GM19240 (cell line): ENCODE measurements around the gene SDC3.
"Not testable (repeated sequence)": the region's sequence is repeated elsewhere in the genome, so short reads cannot be mapped to it uniquely, and the experiment has no call there.

Experiments
- DNase-seq: peaks from one replicate; pipeline ENCODE4 v3.0.0; 2011; ENCODE audit warnings: low spot score; ENCODE audit not compliant: insufficient read length

SDC3 gene

DNA sequence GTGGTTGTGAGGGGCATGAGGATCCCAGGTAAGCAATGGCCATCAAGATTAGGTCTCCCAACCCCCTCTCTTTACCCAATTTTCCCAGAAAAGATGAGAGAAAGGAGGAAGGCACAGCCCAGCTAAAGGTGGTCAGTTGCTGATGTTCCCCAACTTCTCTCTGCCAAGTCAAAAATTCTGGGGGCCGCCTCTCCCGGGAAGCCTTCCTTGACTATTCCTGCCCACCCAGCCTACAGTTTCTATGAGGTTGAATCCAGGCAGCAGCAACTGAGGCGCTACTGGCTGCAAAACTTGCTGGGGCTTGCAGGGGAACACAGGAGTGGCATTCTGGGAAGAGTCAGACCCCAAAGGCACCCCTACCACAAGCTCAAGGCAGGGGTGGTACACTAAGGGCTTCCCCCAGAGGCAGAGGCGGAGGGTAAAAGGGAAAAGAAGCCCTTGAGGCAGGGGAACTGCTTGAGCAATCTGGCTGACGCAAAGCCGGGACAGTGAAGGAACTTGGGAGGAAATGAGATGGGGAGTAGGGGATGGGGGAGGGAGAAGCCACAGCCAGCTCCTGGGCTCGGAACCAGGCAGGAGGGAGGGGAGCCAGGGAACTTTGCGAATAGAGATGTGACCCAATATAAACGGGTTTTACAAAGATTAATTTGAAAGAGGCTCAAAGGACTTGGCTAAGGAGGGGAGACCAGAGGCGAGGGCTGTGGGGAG lies 31.2 kb downstream of the SDC3 start:
- DNase-seq = no peak

DNA sequence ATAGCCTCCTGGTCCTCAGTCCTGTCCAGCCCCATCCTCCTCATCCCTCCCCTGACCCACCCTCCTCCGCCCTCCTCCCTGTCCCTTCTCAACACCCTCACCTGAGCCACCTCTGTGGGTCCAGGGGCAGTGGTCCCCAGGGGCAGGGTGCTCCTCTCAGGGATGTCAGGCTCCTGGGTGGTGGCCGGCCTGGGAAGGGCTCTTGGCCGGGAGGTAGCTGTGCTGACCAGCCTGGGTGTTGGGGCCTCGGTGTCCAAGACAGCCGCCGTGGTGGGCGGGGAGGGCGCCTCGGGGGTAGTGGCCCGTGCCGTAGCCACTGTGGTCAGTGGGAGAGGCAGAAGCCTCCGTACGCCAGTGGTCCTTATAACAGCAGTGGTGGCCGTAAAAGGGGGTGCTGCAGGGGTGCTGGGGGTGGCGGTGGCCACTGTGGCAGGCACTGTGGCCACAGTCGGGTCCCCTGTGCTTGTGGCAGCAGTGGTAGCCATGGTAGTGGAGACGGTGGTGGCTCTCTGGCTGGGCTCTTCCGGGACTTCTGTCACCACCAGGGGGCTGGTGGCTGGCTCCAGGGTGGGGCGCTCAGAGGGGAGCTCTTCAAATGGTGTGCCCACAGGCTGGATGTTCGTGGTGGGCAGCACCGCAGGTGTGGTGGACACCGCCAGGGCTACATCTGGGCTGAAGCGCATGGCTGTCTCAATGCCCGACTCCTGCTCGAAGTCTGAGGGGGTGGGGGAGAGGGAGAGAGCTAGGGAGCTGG lies 31.9 kb downstream of the SDC3 start:
- no peak for DNase-seq

DNA sequence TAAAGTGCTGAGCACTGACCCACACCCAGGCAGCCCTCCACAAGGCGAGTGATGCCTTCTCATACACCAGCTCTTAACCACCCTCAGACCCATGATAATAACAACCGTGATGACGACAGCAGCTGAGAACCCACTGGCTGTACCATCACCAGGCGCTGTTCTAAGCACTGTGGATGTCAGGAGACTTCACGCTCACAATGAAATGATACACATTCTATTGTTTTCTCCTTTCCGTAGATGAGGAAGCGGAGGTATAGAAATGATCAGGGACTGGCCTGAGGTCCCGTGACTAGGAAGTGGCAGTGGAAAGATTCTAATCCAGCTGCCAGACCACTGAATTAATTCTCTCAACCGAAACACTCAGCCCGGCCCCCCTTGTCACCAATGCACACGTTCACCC lies 32.6 kb downstream of the SDC3 start:
- no peak for DNase-seq

DNA sequence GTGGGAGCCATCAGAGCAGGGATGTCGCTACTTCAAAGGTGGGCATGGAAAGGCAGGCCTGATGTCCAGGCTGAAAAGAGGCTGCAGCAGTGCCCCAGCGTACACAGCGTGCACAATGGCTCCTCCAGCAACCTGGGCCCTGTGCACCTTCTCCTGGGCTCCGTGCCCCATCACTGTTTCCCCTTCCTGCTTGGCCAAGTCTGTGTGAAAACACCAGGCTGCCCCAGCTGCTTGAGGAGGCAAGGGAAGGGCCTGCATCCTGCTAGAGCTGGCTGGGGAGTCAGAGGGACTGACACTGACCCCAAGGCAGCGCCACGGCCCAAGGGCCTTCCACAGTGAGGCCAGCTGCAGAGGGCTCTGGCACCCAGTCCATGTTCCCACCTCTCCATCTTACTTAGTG lies 33.4 kb downstream of the SDC3 start:
- no peak for DNase-seq

DNA sequence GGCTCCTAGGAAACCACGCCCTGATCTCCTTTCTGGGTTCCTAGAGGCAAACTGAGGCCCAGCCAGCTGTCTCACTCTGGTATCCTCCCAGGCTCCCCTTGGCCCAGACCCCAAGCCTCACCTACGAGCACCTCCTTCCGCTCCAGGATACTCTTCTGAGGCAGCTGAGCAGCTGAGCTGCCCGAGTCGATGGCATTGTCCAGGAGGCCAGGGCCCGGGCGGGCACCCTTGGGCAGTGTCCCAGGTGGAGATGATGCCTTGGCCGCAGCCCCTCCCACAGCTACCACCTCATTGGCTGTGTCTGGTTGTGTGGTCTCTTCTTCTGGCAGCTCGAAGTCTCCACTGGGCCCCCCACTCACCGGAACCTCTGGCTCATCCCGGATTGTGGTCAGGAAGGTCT lies 34.4 kb downstream of the SDC3 start:
- no peak for DNase-seq

DNA sequence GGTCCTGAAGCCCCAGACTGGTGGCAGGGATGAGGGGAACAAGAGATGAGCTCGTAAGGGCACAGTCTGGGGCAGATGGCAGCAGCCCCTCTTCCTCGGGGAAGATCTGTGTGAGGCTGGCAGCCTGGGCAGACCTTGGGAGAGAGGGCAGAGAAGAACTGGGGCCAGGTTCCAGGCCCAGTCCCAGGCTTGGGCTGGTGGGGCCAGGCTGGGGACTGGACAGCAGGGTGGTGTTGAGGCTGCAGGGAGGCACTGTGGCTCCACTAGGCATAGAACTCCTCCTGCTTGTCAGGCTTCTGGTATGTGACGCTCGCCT lies 35.7 kb downstream of the SDC3 start:
- no peak for DNase-seq

DNA sequence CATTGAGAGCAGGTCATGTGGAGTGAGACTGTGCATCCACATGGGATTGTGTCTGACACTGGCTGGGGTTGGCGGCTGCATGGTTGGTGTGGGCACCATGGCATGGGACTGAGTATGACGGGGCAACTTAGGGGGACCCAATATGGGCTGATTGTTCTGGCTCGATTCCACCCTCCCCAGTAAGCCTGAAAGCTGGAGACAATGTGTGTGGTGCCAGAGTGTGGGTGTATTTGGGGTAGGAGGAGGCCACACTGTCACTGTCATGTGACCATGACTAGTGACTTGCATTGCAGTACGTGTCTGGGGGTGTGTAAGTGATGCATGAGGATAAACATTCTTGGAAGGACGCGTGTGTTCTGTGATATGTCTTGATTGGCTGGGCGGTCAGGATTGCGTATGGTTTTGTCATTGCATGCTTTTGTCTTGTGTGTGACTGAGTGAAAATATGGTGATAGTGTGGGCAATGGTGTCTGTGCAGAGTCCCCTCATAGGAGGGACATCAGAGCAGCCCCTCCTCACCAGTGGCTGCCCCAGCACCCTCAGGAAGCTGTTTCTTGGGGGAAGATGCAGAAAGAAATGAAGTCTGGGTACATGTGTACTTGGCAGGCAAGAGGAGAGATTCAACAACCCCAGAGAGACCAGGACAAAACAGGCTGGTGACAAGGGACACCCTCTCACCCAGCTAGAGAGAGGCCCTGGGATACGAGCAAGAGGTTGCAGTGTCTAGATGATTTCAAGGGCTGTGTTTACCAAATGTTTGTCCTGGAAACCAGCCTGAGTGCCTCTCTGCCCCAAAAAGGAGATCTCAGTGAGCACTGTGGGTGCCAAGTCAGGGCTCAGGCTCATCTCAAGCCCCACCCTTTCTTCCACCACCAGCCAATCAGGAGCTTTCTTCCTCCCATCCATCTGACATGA lies 36.3 kb downstream of the SDC3 start:
- no peak for DNase-seq

DNA sequence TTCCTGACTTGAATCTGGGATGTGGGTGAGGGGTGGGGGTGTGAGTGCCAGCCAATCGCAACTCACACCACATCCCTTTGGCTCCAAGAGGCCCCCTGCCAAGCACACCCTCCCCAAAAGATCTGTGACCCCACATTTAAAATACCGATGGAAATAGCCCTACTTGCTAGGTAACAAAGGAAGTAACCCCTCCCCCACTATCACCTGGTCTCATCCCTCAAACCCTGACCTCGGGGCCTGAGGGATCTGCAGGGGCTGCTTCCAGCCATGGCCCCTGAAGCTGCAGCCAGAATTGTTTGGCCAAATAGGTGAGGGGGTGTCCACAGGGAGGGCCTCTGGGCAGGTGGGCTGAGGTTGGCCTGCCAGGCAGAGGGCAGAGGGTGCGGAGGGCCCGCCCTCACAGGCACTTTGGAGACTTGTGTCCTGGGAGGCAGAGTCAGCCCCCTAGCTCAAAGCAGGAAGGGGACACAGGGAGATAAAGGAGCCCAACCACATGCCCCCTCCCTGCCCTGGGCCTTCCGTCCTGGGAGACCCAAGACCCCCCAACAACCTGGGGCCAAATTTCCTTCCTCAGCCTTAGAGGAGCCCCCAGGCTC lies 37.2 kb downstream of the SDC3 start:
- no peak for DNase-seq

DNA sequence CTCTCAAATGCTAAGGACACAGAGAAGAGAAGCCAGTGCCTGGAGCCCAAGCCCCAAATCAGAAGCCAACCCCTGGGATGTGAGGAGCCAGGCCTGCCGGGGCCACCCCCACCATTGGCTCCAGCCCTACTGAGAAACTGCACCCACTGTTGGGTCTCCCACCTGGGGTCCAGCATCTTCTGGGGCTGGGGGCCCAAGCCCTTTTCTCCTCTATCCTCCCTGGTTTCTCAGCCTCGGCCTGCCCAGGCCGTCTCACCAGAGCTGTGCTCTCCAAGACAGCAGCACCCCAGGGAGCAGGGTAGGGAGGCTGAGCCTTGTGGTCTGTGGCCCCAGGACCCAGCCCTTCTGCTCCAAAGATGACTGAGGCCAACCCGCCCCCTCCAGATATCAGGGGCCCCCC lies 37.9 kb downstream of the SDC3 start:
- no peak for DNase-seq

DNA sequence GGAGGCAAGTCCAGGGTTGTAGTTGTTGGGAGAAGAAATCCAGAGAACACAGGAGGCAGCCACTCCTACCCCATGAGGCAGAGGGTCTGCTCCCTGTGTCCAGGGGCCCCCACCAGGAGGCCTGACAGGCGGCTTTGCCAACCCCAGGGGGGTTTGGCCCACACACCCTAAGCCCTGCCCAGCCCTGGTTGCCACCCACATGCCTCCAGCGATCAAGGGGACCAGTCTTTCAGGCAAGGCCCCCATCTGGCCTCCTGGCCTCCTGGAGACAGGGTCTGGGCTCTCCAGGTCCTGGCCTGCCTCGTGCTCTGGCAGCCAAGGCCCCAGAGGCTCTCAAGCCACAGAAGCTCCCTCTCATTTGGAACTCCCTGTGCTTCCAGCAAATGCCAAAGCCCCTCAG lies 38.5 kb downstream of the SDC3 start:
- no peak for DNase-seq

DNA sequence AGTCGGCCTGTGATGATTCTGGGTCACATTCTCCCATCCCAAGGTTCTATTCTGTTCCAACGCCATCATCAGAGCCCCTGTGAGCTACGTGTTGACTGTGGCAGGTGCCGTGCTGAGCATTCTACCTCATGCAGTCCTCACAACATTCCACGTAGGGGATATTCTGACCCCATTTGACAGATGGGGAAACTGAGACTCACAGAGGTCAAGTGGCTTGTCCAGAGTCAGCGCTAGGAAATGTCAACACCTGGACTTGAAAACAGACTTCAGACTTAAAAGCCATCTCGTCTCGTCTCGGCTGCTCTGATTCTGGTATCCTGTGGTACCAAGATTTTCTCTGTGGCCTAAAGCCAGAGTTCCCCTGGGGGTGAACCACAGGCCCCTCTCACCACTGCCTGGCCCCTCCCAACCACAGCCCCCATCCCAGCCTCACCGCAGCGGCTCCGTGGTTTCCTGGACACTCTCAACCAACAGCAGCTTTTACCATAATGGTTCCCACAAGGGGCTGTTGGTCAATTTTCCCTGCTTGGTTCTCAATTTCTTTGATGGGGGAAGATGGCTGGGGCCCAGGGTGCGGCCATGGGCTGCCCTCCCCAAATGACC lies 39.6 kb downstream of the SDC3 start:
- DNase-seq = peak; percentile 30

DNA sequence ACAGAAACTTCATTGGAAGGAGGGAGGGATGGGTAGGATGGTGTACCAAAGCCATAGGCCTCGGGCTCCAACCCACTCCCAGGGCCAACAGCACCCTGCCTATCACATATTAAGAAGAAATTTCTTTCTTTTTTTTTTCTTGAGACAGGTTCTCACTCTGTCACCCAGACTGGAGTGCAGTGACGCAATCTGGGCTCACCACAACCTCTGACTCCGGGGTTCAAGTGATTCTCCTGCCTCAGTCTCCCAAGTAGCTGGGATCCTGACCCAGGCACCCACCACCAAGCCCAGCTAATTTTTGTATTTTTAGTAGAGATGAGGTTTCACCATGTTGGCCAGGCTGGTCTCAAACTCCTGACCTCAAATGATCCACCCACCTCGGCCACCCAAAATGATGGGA lies 40.5 kb downstream of the SDC3 start:
- not testable (repeated sequence) for DNase-seq

DNA sequence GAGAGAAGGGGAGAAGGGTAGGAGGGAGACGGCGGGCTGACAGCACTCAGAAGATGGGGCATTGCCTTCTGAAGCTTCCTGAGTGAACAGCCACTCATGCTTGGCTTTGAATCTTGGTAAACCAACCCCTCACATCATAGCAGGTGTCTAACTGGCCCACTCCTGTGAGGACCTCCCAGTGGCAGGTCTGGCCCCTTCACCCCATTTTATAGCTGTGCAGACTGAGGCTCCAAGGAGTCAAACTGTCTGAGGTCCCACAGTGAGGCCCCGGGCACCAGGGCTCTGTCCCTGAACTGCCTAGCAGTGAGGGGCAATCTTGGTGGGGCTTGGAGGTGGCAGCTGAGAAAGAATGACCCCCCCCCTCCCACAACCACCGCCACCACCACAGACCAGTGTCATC lies 41.0 kb downstream of the SDC3 start:
- no peak for DNase-seq

DNA sequence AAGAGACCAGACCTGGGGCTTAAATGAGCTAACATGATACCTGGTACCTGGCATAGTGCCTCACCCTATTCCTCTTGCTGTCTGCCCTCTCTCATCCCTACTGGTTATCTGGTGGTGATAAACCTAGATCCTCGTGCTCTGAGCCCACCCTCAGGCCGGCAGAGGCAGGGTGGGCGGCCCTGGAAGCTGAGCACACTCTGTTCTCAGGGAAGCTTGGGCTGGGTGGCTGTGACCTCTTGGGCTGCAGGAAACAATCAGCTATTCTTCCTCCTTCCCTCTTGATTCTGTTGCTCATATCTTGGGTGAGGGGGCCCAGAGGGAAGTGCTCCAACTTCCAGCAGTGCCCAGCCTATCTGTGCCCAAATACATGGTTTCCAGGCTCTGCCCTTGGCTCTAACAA lies 42.0 kb downstream of the SDC3 start:
- no peak for DNase-seq

DNA sequence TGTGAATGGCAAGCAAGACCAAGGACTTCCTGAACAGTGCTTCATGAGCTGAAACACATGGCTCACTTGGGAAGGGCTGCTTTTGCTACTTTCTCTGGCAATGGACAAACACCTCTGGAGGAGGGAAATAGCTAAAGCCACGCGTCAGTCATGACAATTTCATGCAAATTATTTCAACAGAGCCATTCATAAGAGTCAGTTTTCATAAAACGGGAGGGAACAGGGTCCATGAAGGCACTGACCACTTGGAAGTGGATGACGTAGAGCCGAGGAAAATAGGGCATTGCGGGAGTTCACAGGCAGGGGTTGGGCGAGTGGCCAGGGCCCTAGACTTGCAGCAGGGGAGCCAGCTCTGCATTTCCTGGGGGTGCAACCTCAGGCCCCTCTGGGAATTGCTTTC lies 43.9 kb downstream of the SDC3 start:
- no peak for DNase-seq

DNA sequence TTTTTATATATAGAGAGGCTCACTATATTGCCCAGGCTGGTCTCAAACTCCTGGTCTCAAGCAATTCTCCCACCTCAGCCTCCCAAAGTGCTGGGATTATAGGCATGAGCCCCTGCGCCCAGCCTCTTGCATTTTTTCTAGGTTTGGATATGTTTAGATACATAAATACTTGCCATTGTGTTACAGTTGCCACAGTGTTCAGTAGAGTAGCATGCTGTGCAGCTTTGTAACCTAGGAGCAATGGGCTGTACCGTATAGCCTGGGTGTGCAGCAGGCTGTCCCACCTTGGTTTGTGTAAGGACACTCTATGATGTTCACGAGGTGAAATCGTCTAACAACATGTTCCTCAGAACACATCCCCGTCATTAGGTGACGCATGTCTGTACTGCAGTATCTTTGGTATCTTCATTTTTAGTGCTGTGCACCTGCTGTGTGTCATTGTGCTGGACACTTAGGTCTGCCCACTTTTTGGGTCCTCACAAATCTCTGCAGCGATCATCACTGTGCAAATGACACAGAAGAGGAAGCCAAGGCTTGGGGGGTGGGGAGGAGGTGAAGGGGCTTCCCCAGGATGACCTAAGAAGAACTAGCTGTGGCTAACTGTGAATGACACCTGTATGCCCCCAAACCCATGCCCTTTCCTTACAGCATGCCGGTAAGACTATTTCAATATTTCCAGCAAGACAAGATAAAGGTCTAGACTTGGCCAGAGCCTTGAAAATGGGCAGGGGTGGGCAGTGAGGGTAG lies 44.5 kb downstream of the SDC3 start:
- DNase-seq = no peak

DNA sequence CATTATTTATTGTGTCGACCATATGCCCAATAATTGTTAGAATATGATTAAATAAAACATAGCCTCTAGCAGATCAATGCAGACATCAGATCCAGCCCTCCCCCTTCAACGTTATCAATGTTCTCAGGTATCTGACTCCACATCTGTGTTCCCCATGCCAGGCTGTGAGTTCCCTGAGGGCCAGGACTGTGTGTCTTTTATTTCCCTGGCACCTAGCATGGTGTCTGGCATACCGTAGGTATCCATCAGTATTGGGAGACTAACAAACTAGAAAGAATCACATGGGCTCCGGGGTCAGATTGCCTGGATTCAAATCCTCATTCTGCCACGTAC lies 48.3 kb downstream of the SDC3 start:
- no peak for DNase-seq

DNA sequence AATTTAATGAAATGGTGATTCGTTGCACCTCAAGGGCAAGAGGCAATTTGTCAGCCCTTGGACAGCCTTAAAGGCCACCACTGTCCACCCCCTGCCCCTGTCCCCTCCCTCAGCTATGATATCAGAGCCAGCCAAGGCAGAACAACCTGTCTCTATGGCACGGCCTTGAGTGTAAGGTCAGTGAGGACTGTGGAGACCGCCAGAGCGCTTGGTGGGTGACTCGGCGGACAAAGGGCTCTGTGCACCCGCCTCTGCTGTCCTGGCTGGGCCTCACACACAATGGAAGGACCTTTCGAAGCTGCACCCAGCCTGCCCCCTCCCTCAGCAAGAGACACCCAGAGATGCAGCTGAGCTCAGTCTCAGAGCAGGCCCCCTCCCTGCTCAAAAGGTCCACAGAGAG lies 50.6 kb downstream of the SDC3 start:
- DNase-seq = no peak

DNA sequence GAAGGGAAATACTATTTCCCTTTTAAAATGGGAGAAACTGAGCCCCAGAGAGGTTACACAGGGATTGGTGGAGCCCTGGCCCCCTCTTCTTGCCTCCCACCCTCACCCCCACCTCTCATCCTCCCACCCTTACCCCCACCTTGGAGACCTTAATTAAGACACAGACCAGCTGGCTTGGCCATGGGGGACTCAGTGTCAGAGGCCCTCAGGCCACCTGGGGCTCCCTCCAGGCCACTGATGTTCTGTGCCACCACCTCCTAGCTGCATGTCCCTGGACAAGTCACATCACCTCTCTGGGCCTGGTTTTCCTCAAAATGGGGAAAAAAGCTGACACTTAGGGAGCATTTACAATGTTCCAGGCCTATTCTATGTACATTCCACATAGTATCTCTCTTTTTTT lies 51.5 kb downstream of the SDC3 start:
- DNase-seq = no peak

DNA sequence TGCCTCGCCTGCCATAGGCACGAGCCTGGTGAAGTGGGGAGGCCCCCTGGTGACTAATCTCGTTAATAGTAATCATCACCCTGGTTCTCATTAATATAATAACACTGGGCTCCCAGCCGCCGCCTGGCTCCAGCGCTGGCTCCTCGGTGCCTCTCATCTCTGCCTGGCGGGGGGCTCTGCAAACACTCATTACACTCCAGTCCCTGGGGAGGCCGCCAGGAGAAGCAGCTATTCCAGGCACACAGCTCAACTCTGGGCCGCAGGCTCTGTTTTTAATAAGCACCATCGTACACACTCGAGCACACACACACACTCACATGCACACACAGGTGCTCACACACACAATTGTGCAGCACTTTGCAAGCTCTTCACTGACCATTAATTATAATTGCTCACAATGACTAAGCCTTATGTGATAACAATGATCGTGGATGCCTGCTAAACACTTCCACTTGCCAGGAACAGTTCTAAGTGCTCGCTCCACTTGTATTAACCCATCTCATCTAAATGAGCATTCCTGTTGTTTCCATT lies 52.2 kb downstream of the SDC3 start:
- DNase-seq = no peak
